Transverse colon (tissue), 4 donors: ENCODE data around the gene PAK1. TPM values are rescaled to one million over a fixed set of nuclear protein-coding genes. Genes with fewer than 3 reads are reported as not detected.

ENCODE experiments used
- DNase-seq: peaks from one replicate; pipeline ENCODE4 v3.0.0-alpha.2; 2019
- H3K27ac ChIP-seq, 4 donors: fragments of 200-600 bp; sonication (generic); 2 replicates each; pipeline ENCODE4 v1.5.1; 2016 to 2018; ENCODE audit warnings: inconsistent platforms in 4 of 4
- H3K27me3 ChIP-seq: fragments of 200-600 bp; sonication (generic); 2 replicates; pipeline ENCODE4 v1.5.1; 2017; ENCODE audit warnings: inconsistent platforms
- H3K36me3 ChIP-seq, 4 donors: fragments of 200-600 bp; sonication (generic); 2 replicates each; pipeline ENCODE4 v1.5.1; 2017 to 2019; ENCODE audit warnings: inconsistent platforms in 4 of 4
- H3K4me1 ChIP-seq, 4 donors: fragments of 200-600 bp; sonication (generic); 2 replicates each; pipeline ENCODE4 v1.5.1; 2017 to 2020; ENCODE audit warnings: inconsistent platforms in 4 of 4
- H3K4me3 ChIP-seq, 4 donors: fragments of 200-600 bp; sonication (generic); 1 replicate in 1 of 4; 2 replicates in 3 of 4; pipeline versions ENCODE4 v1.5.1 to v1.6.1; 2017 to 2019; ENCODE audit warnings: inconsistent platforms in 4 of 4
- H3K9me3 ChIP-seq, 2 donors: fragments of 200-600 bp; sonication (generic); 2 replicates each; pipeline ENCODE4 v1.5.1; 2017 to 2019; ENCODE audit warnings: inconsistent platforms in 2 of 2
- EP300 ChIP-seq: sonication (generic); formaldehyde crosslinking; IDR thresholded peaks from one replicate; pipeline ENCODE4 v1.6.1; 2017; ENCODE audit warnings: antibody characterized with exemption, low read depth
- POLR2A ChIP-seq: fragments of 450-650 bp; IDR thresholded peaks from one replicate; pipeline ENCODE4 v1.6.1; 2016; ENCODE audit warnings: antibody characterized with exemption, mild to moderate bottlenecking, moderate library complexity
- POLR2AphosphoS5 ChIP-seq, 3 donors: sonication (generic); formaldehyde crosslinking; IDR thresholded peaks; one replicate each; pipeline ENCODE4 v1.6.1; 2016; ENCODE audit warnings: antibody characterized with exemption in 3 of 3
- WGBS, 2 donors: methylation state at CpG; one replicate each; pipeline ENCODE4 v1.1.5; 2018; ENCODE audit warnings: low coverage in 1 of 2; 5-methylcytosine and 5-hydroxymethylcytosine counted together
- in situ Hi-C, 4 donors: fragments of 200-750 bp; cut with MboI; loops; one replicate each; pipeline versions ENCODE4 v1.15.0 to v1.15.1; 2017; ENCODE audit warnings: low sequenced_read_pairs in 3 of 4, low pct_ligation_motif_present in 1 of 4, low pct_unique_long_range_greater_than_20kb in 1 of 4
- intact Hi-C: fragments of 100-400 bp; cut with DNase I; formaldehyde crosslinking; loops from one replicate; pipeline ENCODE4 v1.15.1; 2023; ENCODE audit warnings: low total_unique reads
- total RNA-seq, 4 donors: library from RNA; depleted of rRNA; stranded (reverse); fragments of >200 nt; gene quantifications; one replicate each; pipeline ENCODE4 v1.1.0, GENCODE V29; 2016
- TF ChIP-seq, protein P1 (sequence below), 5 experiments: fragments of 200-600 bp in 3 of 5; fragments of 450-650 bp in 2 of 5; sonication (generic) in 3 of 5; IDR thresholded peaks; 1 replicate in 2 of 5; 2 replicates in 3 of 5; pipeline ENCODE4 v1.5.1; 2016 to 2017; ENCODE audit warnings: antibody characterized with exemption in 5 of 5, inconsistent platforms in 3 of 5, mild to moderate bottlenecking in 2 of 5, moderate library complexity in 1 of 5

Gene PAK1
- total RNA-seq, 4 donors from 2014 or later = 104 to 222 (median 128) TPM

DNA sequence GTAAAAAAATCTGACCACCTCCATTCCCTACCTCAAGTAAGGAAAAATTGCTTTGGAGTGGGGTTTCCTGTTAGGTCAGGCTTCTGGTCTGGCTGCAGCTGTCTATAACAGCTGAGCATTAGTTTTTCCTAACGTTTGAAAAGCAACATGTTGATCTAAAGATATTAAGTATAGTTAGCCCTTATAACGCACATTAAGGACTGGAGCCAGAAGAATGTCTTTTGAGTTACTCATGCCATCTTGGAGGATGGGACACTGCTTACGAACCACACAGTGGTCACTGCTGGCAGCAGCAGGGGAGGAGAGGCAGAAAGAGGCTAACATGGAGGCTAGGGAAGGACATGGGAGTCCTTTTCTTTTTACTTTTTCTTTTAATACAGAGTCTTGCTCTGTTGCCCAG lies 128.3 kb downstream of the PAK1 start:
- Histone ChIP-seq H3K9me3 (no peaks in the 10 kb centered on the region), H3K4me3 (no peak overlapping the region), H3K27me3 (no peaks in the 10 kb centered on the region), H3K4me1 (no peaks in the 10 kb centered on the region), H3K36me3 (peaks cover 0 to 41% (median 6%) of the 10 kb centered on the region in 4 donors), H3K27ac (no peak overlapping the region)
- TF ChIP-seq EP300 (no peak), POLR2AphosphoS5 (IDR thresholded peaks at IDR 0.05) (no peak), POLR2A (no peak)
- TF ChIP-seq, protein P1, sequence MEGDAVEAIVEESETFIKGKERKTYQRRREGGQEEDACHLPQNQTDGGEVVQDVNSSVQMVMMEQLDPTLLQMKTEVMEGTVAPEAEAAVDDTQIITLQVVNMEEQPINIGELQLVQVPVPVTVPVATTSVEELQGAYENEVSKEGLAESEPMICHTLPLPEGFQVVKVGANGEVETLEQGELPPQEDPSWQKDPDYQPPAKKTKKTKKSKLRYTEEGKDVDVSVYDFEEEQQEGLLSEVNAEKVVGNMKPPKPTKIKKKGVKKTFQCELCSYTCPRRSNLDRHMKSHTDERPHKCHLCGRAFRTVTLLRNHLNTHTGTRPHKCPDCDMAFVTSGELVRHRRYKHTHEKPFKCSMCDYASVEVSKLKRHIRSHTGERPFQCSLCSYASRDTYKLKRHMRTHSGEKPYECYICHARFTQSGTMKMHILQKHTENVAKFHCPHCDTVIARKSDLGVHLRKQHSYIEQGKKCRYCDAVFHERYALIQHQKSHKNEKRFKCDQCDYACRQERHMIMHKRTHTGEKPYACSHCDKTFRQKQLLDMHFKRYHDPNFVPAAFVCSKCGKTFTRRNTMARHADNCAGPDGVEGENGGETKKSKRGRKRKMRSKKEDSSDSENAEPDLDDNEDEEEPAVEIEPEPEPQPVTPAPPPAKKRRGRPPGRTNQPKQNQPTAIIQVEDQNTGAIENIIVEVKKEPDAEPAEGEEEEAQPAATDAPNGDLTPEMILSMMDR (IDR thresholded peaks at IDR 0.05) = no peak
- in situ Hi-C loops = no loop called here
- 84 to 92% methylated on average over 3 of the region's 3 CpGs for WGBS, 2 donors
- DNase-seq = no peak
- intact Hi-C loops = no loop called here

DNA sequence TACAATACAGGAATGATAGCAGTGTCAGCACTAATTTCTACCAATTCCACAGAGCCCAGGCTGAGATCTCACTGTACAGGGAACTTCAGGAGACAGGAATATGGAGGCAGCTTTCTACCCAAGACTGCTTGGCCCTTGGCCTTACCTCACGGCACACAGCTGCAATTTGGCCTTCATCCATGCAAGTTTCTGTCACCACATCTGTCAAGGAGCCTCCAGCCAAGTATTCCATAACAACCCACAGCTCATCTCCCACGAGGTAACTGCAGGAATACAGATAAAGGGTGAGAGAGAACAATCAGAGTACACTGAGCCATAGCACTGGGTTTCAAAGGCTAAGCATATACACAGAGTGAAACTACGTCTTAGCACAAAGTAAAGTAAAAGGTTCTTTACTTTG lies 133.4 kb downstream of the PAK1 start:
- in situ Hi-C loops = no loop called here
- TF ChIP-seq POLR2A = no peak
- TF ChIP-seq, protein P1 (IDR thresholded peaks at IDR 0.05) = no peak
- no peak for TF ChIP-seq POLR2AphosphoS5 (IDR thresholded peaks at IDR 0.05)
- TF ChIP-seq EP300 = no peak

GRCh38 chr11:77332259-77332658 lies 141.6 kb downstream of the PAK1 start:
- peaks cover 0 to 21% (median 9%) of the 10 kb centered on the region in 4 donors for H3K36me3 ChIP-seq
- 86 to 100% methylated on average over 1 of the region's 3 CpGs for WGBS, 2 donors

More for the DNA sequence above, 133.4 kb downstream of the PAK1 start:
- peaks cover 0 to 52% (median 15%) of the 10 kb centered on the region in 4 donors for H3K36me3 ChIP-seq
- H3K9me3 ChIP-seq = no peaks in the 10 kb centered on the region
- H3K4me3 ChIP-seq = no peak overlapping the region
- H3K27ac ChIP-seq = no peak overlapping the region
- DNase-seq = no peak
- intact Hi-C loops = no loop called here
- 78 to 100% methylated on average over 1 to 3 of the region's 3 CpGs for WGBS, 2 donors
- no peaks in the 10 kb centered on the region for H3K4me1 ChIP-seq
- no peaks in the 10 kb centered on the region for H3K27me3 ChIP-seq

GRCh38 chr11:77325159-77325558 lies 148.7 kb downstream of the PAK1 start:
- TF ChIP-seq POLR2AphosphoS5 (IDR thresholded peaks at IDR 0.05) = no peak
- no peak for TF ChIP-seq EP300
- TF ChIP-seq POLR2A = no peak
- TF ChIP-seq, protein P1 (IDR thresholded peaks at IDR 0.05) = no peak
- H3K27me3 ChIP-seq = no peaks in the 10 kb centered on the region
- no peaks in the 10 kb centered on the region for H3K4me1 ChIP-seq
- no peaks in the 10 kb centered on the region for H3K9me3 ChIP-seq
- H3K36me3 ChIP-seq = peaks cover 0 to 32% (median 2%) of the 10 kb centered on the region in 4 donors
- 67 to 70% methylated on average over 1 of the region's 1 CpG for WGBS, 2 donors
- intact Hi-C loops (no loop called here), in situ Hi-C loops (no loop called here)
- no peak overlapping the region for H3K27ac ChIP-seq
- no peak for DNase-seq
- no peak overlapping the region for H3K4me3 ChIP-seq

More at GRCh38 chr11:77332259-77332658, 141.6 kb downstream of the PAK1 start:
- H3K27ac ChIP-seq = no peak overlapping the region
- in situ Hi-C loops (no loop called here), intact Hi-C loops (no loop called here)
- H3K9me3 ChIP-seq = no peaks in the 10 kb centered on the region
- DNase-seq = no peak
- no peaks in the 10 kb centered on the region for H3K27me3 ChIP-seq
- TF ChIP-seq POLR2AphosphoS5 (IDR thresholded peaks at IDR 0.05) (no peak), POLR2A (no peak), EP300 (no peak)
- TF ChIP-seq, protein P1 (IDR thresholded peaks at IDR 0.05) = no peak
- H3K4me1 ChIP-seq = no peaks in the 10 kb centered on the region
- no peak overlapping the region for H3K4me3 ChIP-seq
